K562 (cell line): ENCODE results near the gene UGT2A2. TPM values are rescaled to one million over a fixed set of nuclear protein-coding genes. Genes with fewer than 3 reads are reported as not detected.

Experiments
- ATAC-seq: fragments of 200-7000 bp; cut with Tn5 transposase; 3 replicates; pipeline ENCODE4 v1.9.1; 2020; ENCODE audit warnings: moderate library complexity
- Bru-seq: library from RNA; stranded (reverse); fragments of 400-500 nt; gene quantifications from one replicate; lab custom pipeline; 2021; lab: Mats Ljungman, UMichigan
- BruChase-seq, 2 experiments: library from RNA; stranded (reverse); fragments of 400-500 nt; gene quantifications; one replicate each; lab custom pipeline; 2021; lab: Mats Ljungman, UMichigan
- BruUV-seq: library from RNA; stranded (reverse); fragments of 400-500 nt; replicated peaks from 2 replicates; lab custom pipeline; 2021; lab: Mats Ljungman, UMichigan
- CTCF ChIA-PET: fragments of 300-600 bp; formaldehyde crosslinking; extraction: SDS; loops from one replicate; lab custom pipeline; 2021; ENCODE audit warnings: low intra/inter-chr PET ratio; lab: Yijun Ruan, JAX
- POLR2A ChIA-PET: fragments of 300-600, 350-650 bp; sonication (Branson Sonifier 250); formaldehyde crosslinking; extraction: SDS; loops from one replicate; lab custom pipeline; 2021; ENCODE audit warnings: antibody characterized with exemption, inconsistent platforms; lab: Yijun Ruan, JAX
- DNase-seq, 4 experiments: peaks; one replicate each; pipeline versions ENCODE4 v3.0.0 to v3.0.0-alpha.2; 2011 to 2018; ENCODE audit warnings: low spot score in 3 of 4, mixed read lengths in 3 of 4; ENCODE audit errors: extremely low read depth in 1 of 4
- FAIRE-seq: peaks from 2 replicates; lab custom pipeline; 2011; peaks lifted over from hg19 to GRCh38; lab: Jason Lieb, UNC
- H2AFZ ChIP-seq: 2 replicates; pipeline ENCODE4 v1.6.0; 2011; ENCODE audit warnings: low read depth, low read length, control low read depth, inconsistent platforms
- H3K27ac ChIP-seq: fragments of 200-600 bp; 3 replicates; pipeline ENCODE4 v1.8.0; 2011; ENCODE audit warnings: low read depth, mild to moderate bottlenecking, control low read depth, inconsistent platforms, low read length, moderate library complexity, mixed read lengths; ENCODE audit errors: extremely low read depth
- H3K27me3 ChIP-seq, 2 experiments: fragments of 300-600 bp in 1 of 2; 2 replicates in 1 of 2; 3 replicates in 1 of 2; pipeline versions ENCODE4 v1.6.0 to v1.8.0; 2011; ENCODE audit warnings: inconsistent platforms in 2 of 2, low read length in 2 of 2, mild to moderate bottlenecking in 1 of 2, mixed read lengths in 1 of 2, moderate library complexity in 1 of 2; ENCODE audit not compliant: control insufficient read depth in 2 of 2, insufficient read depth in 2 of 2
- H3K36me3 ChIP-seq: fragments of 300-600 bp; 3 replicates; pipeline ENCODE4 v1.8.0; 2011; ENCODE audit warnings: mild to moderate bottlenecking, low read length, inconsistent platforms; ENCODE audit not compliant: control insufficient read depth, insufficient read depth
- H3K4me1 ChIP-seq, 2 experiments: fragments of 200-600 bp in 1 of 2; replicated peaks in 1 of 2; 2 replicates in 1 of 2; 3 replicates in 1 of 2; pipeline versions ENCODE4 v1.5.1 to v1.8.0; 2011; ENCODE audit warnings: inconsistent platforms in 2 of 2, low read length in 2 of 2, mild to moderate bottlenecking in 1 of 2, mixed read lengths in 1 of 2, moderate library complexity in 1 of 2; ENCODE audit not compliant: control insufficient read depth in 2 of 2, insufficient read depth in 2 of 2
- H3K4me2 ChIP-seq: 2 replicates; pipeline ENCODE4 v1.6.1; 2011; ENCODE audit warnings: low read length, control low read depth, inconsistent platforms, mixed read lengths; ENCODE audit not compliant: insufficient read depth
- H3K4me3 ChIP-seq: fragments of 200-600 bp; sonication (generic), shearing (Covaris generic); 2 replicates; pipeline ENCODE4 v1.5.1; 2016; ENCODE audit warnings: control low read depth, inconsistent platforms
- H3K79me2 ChIP-seq: fragments of 200-600 bp; 3 replicates; pipeline ENCODE4 v1.8.0; 2011; ENCODE audit warnings: low read length, inconsistent platforms; ENCODE audit not compliant: control insufficient read depth, insufficient read depth
- H3K9ac ChIP-seq, 2 experiments: 2 replicates each; pipeline versions ENCODE4 v1.6.0 to v1.6.1; 2011; ENCODE audit warnings: low read depth in 2 of 2, low read length in 2 of 2, control low read depth in 1 of 2, inconsistent platforms in 1 of 2, mild to moderate bottlenecking in 1 of 2, mixed read lengths in 1 of 2; ENCODE audit not compliant: insufficient read depth in 1 of 2
- H3K9me1 ChIP-seq: one replicate; pipeline ENCODE4 v1.6.0; 2011; ENCODE audit warnings: inconsistent platforms, mild to moderate bottlenecking, low read length, moderate library complexity; ENCODE audit not compliant: control insufficient read depth, insufficient read depth
- H3K9me3 ChIP-seq: replicated peaks from 2 replicates; pipeline ENCODE4 v1.5.1; 2011; ENCODE audit warnings: low read depth, low read length, inconsistent platforms; ENCODE audit not compliant: control insufficient read depth, insufficient read depth
- H4K20me1 ChIP-seq: replicated peaks from 2 replicates; pipeline ENCODE4 v1.6.1; 2011; ENCODE audit warnings: low read length, inconsistent platforms, mixed read lengths; ENCODE audit not compliant: control insufficient read depth, insufficient read depth
- DPF2 ChIP-seq: fragments of 450-650 bp; IDR thresholded peaks from 2 replicates; pipeline ENCODE4 v1.6.1; 2016
- E2F6 ChIP-seq, 2 experiments: IDR thresholded peaks; 2 replicates each; pipeline ENCODE4 v1.6.1; 2011; ENCODE audit warnings: borderline replicate concordance in 1 of 2, control low read depth in 1 of 2, low read depth in 1 of 2, low read length in 1 of 2, mild to moderate bottlenecking in 1 of 2, mixed read lengths in 1 of 2, moderate library complexity in 1 of 2; ENCODE audit not compliant: insufficient read depth in 1 of 2, insufficient read length in 1 of 2, poor library complexity in 1 of 2, severe bottlenecking in 1 of 2; ENCODE audit errors: extremely low read depth in 1 of 2
- EP300 ChIP-seq: IDR thresholded peaks from 2 replicates; pipeline ENCODE4 v1.6.1; 2012; ENCODE audit warnings: low read length, improper control_type of control experiment
- ETV1 ChIP-seq: fragments of 450-650 bp; conservative IDR thresholded peaks from 2 replicates; pipeline ENCODE4 v1.6.1; 2016; ENCODE audit warnings: missing genetic modification characterization, control low read depth, low read depth, missing compliant biosample characterization
- FIP1L1 ChIP-seq: fragments of 200-400 bp; formaldehyde crosslinking; IDR thresholded peaks from 2 replicates; pipeline ENCODE4 v1.6.1; 2018; ENCODE audit warnings: mild to moderate bottlenecking, low read depth, low read length; ENCODE audit not compliant: poor library complexity, severe bottlenecking
- FOXJ3 ChIP-seq: sonication (generic); formaldehyde crosslinking; IDR thresholded peaks from 2 replicates; pipeline ENCODE4 v1.4.0; 2020; ENCODE audit warnings: mild to moderate bottlenecking, missing genetic modification reagents
- HDGF ChIP-seq: fragments of 450-650 bp; IDR thresholded peaks from 2 replicates; pipeline ENCODE4 v1.6.1; 2016
- XRCC4 ChIP-seq: IDR thresholded peaks from one replicate; pipeline ENCODE4 v1.6.1; 2011; ENCODE audit not compliant: insufficient read depth, insufficient read length; ENCODE audit errors: extremely low read depth
- ZNF224 ChIP-seq: sonication (generic); formaldehyde crosslinking; IDR thresholded peaks from 2 replicates; pipeline ENCODE4 v1.8.0; 2022; ENCODE audit warnings: mild to moderate bottlenecking, missing genetic modification reagents
- WGBS: fragments of 100-300 bp; shearing (Covaris generic); methylation state at CpG from one replicate; pipeline ENCODE4 v1.1.6; 2016; ENCODE audit warnings: low coverage, mixed read lengths; ENCODE audit not compliant: insufficient coverage; ENCODE audit errors: missing lambda C conversion rate; 5-methylcytosine and 5-hydroxymethylcytosine counted together
- in situ Hi-C: fragments of 300-500 bp; cut with MboI; formaldehyde crosslinking; loops from 4 replicates; pipeline ENCODE4 v1.15.0; 2018; ENCODE audit warnings: inconsistent platforms, mixed read lengths
- intact Hi-C: fragments of 100-400 bp; cut with micrococcal nuclease; formaldehyde crosslinking; loops from 2 replicates; pipeline ENCODE4 v1.14.2; 2022
- long read RNA-seq, 3 experiments: library from polyadenylated mRNA in 2 of 3; library from RNA in 1 of 3; unstranded in 2 of 3; stranded (forward) in 1 of 3; transcript quantifications; one replicate each; pipeline ENCODE4 v2.0.0, GENCODE V29; 2019 to 2022
- polyA minus RNA-seq, 3 experiments: library from RNA; depleted of rRNA, polyadenylated mRNA; stranded (reverse); fragments of >200 nt; gene quantifications; 2 replicates each; pipeline ENCODE4 v1.2.3, GENCODE V29; 2011
- polyA plus RNA-seq, 8 experiments: library from polyadenylated mRNA; depleted of rRNA in 4 of 8; stranded (reverse) in 5 of 8; unstranded in 3 of 8; fragments of >200 nt; fragmentation: Nextera tagmentation in 2 of 8; fragmentation: Illumina TruSeq in 1 of 8; extraction: Ambion mirVana in 2 of 8; extraction: Trizol in 1 of 8; gene quantifications; 2 replicates each; pipeline versions ENCODE4 v1.2.1 to v1.2.3, GENCODE V29; 2011 to 2014; ENCODE audit warnings: inconsistent platforms in 1 of 8, missing spikeins in 1 of 8
- total RNA-seq, 7 experiments: library from RNA; depleted of rRNA in 6 of 7; stranded (reverse); fragments of >200 nt in 6 of 7; fragmentation: Illumina TruSeq in 2 of 7; extraction: Trizol in 2 of 7; gene quantifications; 2 replicates each; pipeline versions ENCODE4 v1.2.1 to v1.2.3, GENCODE V29; 2011 to 2021; ENCODE audit warnings: low replicate concordance in 1 of 7
- TF ChIP-seq, protein P1 (sequence below): fragments of 250-450 bp; sonication (Bioruptor Pico); IDR thresholded peaks from 2 replicates; pipeline ENCODE4 v1.4.0; 2020; ENCODE audit warnings: mild to moderate bottlenecking

The UGT2A2 gene
- total RNA-seq (2011; cell fraction: chromatin; rRNA removed; ENCODE audit: low replicate concordance), result not detected in 2 replicates
- total RNA-seq (2011; cell fraction: nucleolus; rRNA removed), result not detected in 2 replicates
- total RNA-seq (2011; cell fraction: nucleoplasm; rRNA removed), result not detected in 2 replicates
- 0.12 TPM in 1 of 2 replicates, not detected in the other for total RNA-seq (2014; rRNA removed)
- not detected in 2 replicates for total RNA-seq (2014; rRNA removed; fragmentation: Illumina TruSeq; extraction: Trizol)
- total RNA-seq (2015; rRNA removed; fragmentation: Illumina TruSeq; extraction: Trizol), result not detected in 2 replicates
- total RNA-seq (2021), result not detected in 2 replicates
- not detected in 2 replicates for polyA plus RNA-seq (2011; rRNA removed)
- polyA plus RNA-seq (2011; cell fraction: cytosol; rRNA removed), result not detected in 2 replicates
- polyA plus RNA-seq (2011; cell fraction: nucleus; rRNA removed), result not detected in 2 replicates
- polyA plus RNA-seq (2012), result not detected in 2 replicates
- not detected in 2 replicates for polyA plus RNA-seq (2014; fragmentation: Illumina TruSeq; extraction: Trizol)
- not detected for polyA plus RNA-seq (2014; fragmentation: Nextera tagmentation; extraction: Ambion mirVana)
- polyA plus RNA-seq (2014; rRNA removed), result not detected in 2 replicates
- polyA minus RNA-seq (2011; rRNA and poly(A)+ RNA removed), result not detected in 2 replicates
- polyA minus RNA-seq (2011; cell fraction: cytosol; rRNA and poly(A)+ RNA removed), result not detected in 2 replicates
- polyA minus RNA-seq (2011; cell fraction: nucleus; rRNA and poly(A)+ RNA removed), result not detected in 2 replicates
- Bru-seq, nascent RNA, result not detected
- BruChase-seq, experiment 1, labeled RNA remaining after a 2-hour chase, result not detected
- not detected for BruChase-seq, experiment 2, labeled RNA remaining after a 6-hour chase
- long read RNA-seq, experiment 1, result 0 reads
- long read RNA-seq, experiment 2, result 0 reads
- long read RNA-seq, experiment 3, result 0 reads

- Histone ChIP-seq H3K36me3 (no peaks in the 10 kb centered on the region), H3K9me1 (no peaks in the 10 kb centered on the region), H3K79me2 (no peaks in the 10 kb centered on the region), H2AFZ (no peak within 1 kb of the TSS), H3K4me1 (no peaks in the 10 kb centered on the region), H3K27ac (no peak within 1 kb of the TSS)
- no TSS peak for BruUV-seq
- TF ChIP-seq ETV1 (tag) (no peak), EP300 (no peak), DPF2 (no peak), HDGF (no peak), XRCC4 (no peak), ZNF224 (no peak), FIP1L1 (no peak), FOXJ3 (CRISPR knock-in tag) (no peak), E2F6 (IDR thresholded peaks at IDR 0.05; ENCODE audit: borderline replicate concordance in 1 of 2, extremely low read depth in 1 of 2, insufficient read depth in 1 of 2, insufficient read length in 1 of 2, low read depth in 1 of 2, low read length in 1 of 2, poor library complexity in 1 of 2, severe bottlenecking in 1 of 2) (no peak)
- TF ChIP-seq, protein P1, sequence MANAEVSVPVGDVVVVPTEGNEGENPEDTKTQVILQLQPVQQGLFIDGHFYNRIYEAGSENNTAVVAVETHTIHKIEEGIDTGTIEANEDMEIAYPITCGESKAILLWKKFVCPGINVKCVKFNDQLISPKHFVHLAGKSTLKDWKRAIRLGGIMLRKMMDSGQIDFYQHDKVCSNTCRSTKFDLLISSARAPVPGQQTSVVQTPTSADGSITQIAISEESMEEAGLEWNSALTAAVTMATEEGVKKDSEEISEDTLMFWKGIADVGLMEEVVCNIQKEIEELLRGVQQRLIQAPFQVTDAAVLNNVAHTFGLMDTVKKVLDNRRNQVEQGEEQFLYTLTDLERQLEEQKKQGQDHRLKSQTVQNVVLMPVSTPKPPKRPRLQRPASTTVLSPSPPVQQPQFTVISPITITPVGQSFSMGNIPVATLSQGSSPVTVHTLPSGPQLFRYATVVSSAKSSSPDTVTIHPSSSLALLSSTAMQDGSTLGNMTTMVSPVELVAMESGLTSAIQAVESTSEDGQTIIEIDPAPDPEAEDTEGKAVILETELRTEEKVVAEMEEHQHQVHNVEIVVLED (CRISPR knock-in tag), result no peak
- TF ChIP-seq, all 486 proteins: peak for 0
- no peak for FAIRE-seq
- intact Hi-C loops, result no loop called here
- no peaks in the 10 kb centered on the region for H3K9me3 ChIP-seq
- H3K9ac ChIP-seq, result no peak within 1 kb of the TSS
- CTCF ChIA-PET, result no interaction called here
- H3K27me3 ChIP-seq, result no peaks in the 10 kb centered on the region
- no peak within 1 kb of the TSS for H3K4me2 ChIP-seq
- POLR2A ChIA-PET, result no interaction called here
- in situ Hi-C loops, result no loop called here
- DNase-seq, result no peak
- H4K20me1 ChIP-seq, result no peaks in the 10 kb centered on the region
- H3K4me3 ChIP-seq, result no peak within 1 kb of the TSS
- no peak for ATAC-seq
- 2% methylated on average over 3 of the region's 3 CpGs for WGBS
Measured at GRCh38 chr4:69639542-69639941, at the start of gene UGT2A2. Gene UGT2A2, minus strand, starts transcription at chr4:69639642. Its CDS starts 2 bp downstream, at chr4:69639640.
